Liver (tissue), 9 donors: Measurements from ENCODE around the gene IQCK. TPM values are rescaled to one million over a fixed set of nuclear protein-coding genes. Genes with fewer than 3 reads are reported as not detected.

Experiments
- DNase-seq: peaks from one replicate; pipeline ENCODE4 v3.0.0-alpha.2; 2017; ENCODE audit warnings: low spot score
- H3K27ac ChIP-seq, 2 donors: one replicate each; pipeline ENCODE4 v1.7.0; 2013; ENCODE audit warnings: inconsistent platforms in 2 of 2, low read length in 2 of 2, control low read depth in 1 of 2, low read depth in 1 of 2, mild to moderate bottlenecking in 1 of 2
- H3K27me3 ChIP-seq, 4 donors: one replicate each; pipeline versions ENCODE4 v1.6.1 to v1.7.0; 2013; ENCODE audit warnings: low read length in 3 of 4, inconsistent platforms in 1 of 4, mild to moderate bottlenecking in 1 of 4, moderate library complexity in 1 of 4; ENCODE audit not compliant: control insufficient read depth in 4 of 4, insufficient read depth in 4 of 4
- H3K36me3 ChIP-seq, 4 donors: one replicate each; pipeline versions ENCODE4 v1.6.1 to v1.7.0; 2013; ENCODE audit warnings: low read length in 3 of 4, mild to moderate bottlenecking in 3 of 4, low read depth in 1 of 4, moderate library complexity in 1 of 4; ENCODE audit not compliant: control insufficient read depth in 4 of 4, insufficient read depth in 3 of 4
- H3K4me1 ChIP-seq, 4 donors: one replicate each; pipeline versions ENCODE4 v1.6.1 to v1.7.0; 2013; ENCODE audit warnings: low read length in 3 of 4, mild to moderate bottlenecking in 3 of 4, moderate library complexity in 1 of 4; ENCODE audit not compliant: control insufficient read depth in 4 of 4, insufficient read depth in 4 of 4
- H3K4me3 ChIP-seq, 3 donors: one replicate each; pipeline versions ENCODE4 v1.6.1 to v1.7.0; 2013; ENCODE audit warnings: low read length in 3 of 3, control low read depth in 1 of 3, low read depth in 1 of 3, mild to moderate bottlenecking in 1 of 3
- H3K9ac ChIP-seq, 2 donors: one replicate each; pipeline ENCODE4 v1.7.0; 2013; ENCODE audit warnings: low read length in 2 of 2, mild to moderate bottlenecking in 2 of 2, moderate library complexity in 2 of 2, control low read depth in 1 of 2, low read depth in 1 of 2
- H3K9me3 ChIP-seq, 4 donors: one replicate each; pipeline versions ENCODE4 v1.6.1 to v1.7.0; 2013; ENCODE audit warnings: low read length in 3 of 4; ENCODE audit not compliant: control insufficient read depth in 4 of 4
- ATF3 ChIP-seq: IDR thresholded peaks from 2 replicates; pipeline ENCODE4 v1.6.1; 2016; ENCODE audit warnings: antibody characterized with exemption
- FOXA2 ChIP-seq: IDR thresholded peaks from 2 replicates; pipeline ENCODE4 v1.6.1; 2016; ENCODE audit warnings: antibody characterized with exemption
- GABPA ChIP-seq, 2 donors: IDR thresholded peaks in 1 of 2; conservative IDR thresholded peaks in 1 of 2; 2 replicates each; pipeline ENCODE4 v1.6.1; 2016; ENCODE audit warnings: antibody characterized with exemption in 2 of 2, mild to moderate bottlenecking in 1 of 2, moderate library complexity in 1 of 2
- HNF4G ChIP-seq: IDR thresholded peaks from 2 replicates; pipeline ENCODE4 v1.6.1; 2016; ENCODE audit warnings: antibody characterized with exemption
- REST ChIP-seq: IDR thresholded peaks from 2 replicates; pipeline ENCODE4 v1.6.1; 2016; ENCODE audit warnings: antibody characterized with exemption, mild to moderate bottlenecking
- RXRA ChIP-seq, 2 donors: IDR thresholded peaks; 2 replicates each; pipeline ENCODE4 v1.6.1; 2017 to 2018; ENCODE audit warnings: antibody characterized with exemption in 2 of 2, mild to moderate bottlenecking in 1 of 2
- SP1 ChIP-seq: IDR thresholded peaks from 2 replicates; pipeline ENCODE4 v1.6.1; 2018; ENCODE audit warnings: antibody characterized with exemption, mild to moderate bottlenecking
- ZBTB33 ChIP-seq: IDR thresholded peaks from 2 replicates; pipeline ENCODE4 v1.6.1; 2016; ENCODE audit warnings: antibody characterized with exemption
- WGBS: extraction: QIAGEN DNeasy Blood & Tissue Kit; methylation state at CpG from one replicate; pipeline ENCODE4 v1.1.7; 2013; 5-methylcytosine and 5-hydroxymethylcytosine counted together
- polyA plus RNA-seq, 2 donors: library from polyadenylated mRNA; stranded (reverse) in 1 of 2; unstranded in 1 of 2; fragments of 200-250 nt in 1 of 2; fragments of >200 nt in 1 of 2; fragmentation: Nextera tagmentation in 1 of 2; extraction: Ambion mirVana in 1 of 2; gene quantifications; one replicate each; pipeline versions ENCODE4 v1.2.1 to v1.2.3, GENCODE V29; 2013 to 2015
- total RNA-seq, 2 donors: library from RNA; depleted of rRNA; stranded (reverse); fragments of >200 nt; gene quantifications; one replicate each; pipeline ENCODE4 v1.2.3, GENCODE V29; 2014
- TF ChIP-seq, protein P1 (sequence below): fragments of 150-350 bp; IDR thresholded peaks from 2 replicates; pipeline ENCODE4 v1.5.1; 2017; ENCODE audit warnings: improper control_type of control experiment, low read depth, low read length; ENCODE audit not compliant: missing input control
- donor health status: healthy.
- donor health status: healthy.
- donor health status: healthy.
- donor health status: healthy.
- donor health status: healthy.

The IQCK gene
- total and polyA plus RNA-seq, 4 donors: 2.1 to 4.4 (median 2.9) TPM

DNA sequence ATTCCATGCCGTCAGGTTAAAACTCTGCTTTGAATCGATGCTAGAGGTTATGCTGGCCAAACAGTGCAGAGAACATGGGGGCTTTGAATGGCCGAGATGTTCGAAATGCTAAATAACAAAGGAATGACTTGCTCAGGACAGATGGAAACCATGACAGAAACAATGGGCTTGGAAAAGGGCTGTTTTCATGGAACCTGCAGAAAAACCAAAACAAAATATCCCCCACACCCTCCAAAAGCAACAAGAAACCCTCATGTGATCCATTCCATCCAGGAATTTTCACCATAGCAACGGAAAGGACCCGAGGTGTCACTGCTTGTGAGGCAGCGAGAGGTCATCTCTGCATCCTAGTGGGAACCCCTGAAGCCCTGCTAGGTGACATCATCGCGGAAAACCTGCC is 141.1 kb downstream of the IQCK start:
- Histone ChIP-seq H3K27me3 (no peaks in the 10 kb centered on the region), H3K9me3 (no peaks in the 10 kb centered on the region), H3K9ac (no peak overlapping the region), H3K4me1 (no peaks in the 10 kb centered on the region), H3K27ac (no peak overlapping the region), H3K4me3 (no peak overlapping the region), H3K36me3 (no peaks in the 10 kb centered on the region)
- DNase-seq: no peak
- 92% methylated on average over 9 of the region's 9 CpGs for WGBS
- TF ChIP-seq, protein P1, sequence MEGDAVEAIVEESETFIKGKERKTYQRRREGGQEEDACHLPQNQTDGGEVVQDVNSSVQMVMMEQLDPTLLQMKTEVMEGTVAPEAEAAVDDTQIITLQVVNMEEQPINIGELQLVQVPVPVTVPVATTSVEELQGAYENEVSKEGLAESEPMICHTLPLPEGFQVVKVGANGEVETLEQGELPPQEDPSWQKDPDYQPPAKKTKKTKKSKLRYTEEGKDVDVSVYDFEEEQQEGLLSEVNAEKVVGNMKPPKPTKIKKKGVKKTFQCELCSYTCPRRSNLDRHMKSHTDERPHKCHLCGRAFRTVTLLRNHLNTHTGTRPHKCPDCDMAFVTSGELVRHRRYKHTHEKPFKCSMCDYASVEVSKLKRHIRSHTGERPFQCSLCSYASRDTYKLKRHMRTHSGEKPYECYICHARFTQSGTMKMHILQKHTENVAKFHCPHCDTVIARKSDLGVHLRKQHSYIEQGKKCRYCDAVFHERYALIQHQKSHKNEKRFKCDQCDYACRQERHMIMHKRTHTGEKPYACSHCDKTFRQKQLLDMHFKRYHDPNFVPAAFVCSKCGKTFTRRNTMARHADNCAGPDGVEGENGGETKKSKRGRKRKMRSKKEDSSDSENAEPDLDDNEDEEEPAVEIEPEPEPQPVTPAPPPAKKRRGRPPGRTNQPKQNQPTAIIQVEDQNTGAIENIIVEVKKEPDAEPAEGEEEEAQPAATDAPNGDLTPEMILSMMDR: no peak
- TF ChIP-seq REST: no peak
- TF ChIP-seq SP1: no peak

- Histone ChIP-seq H3K9ac (no peak overlapping the region), H3K4me1 (no peaks in the 10 kb centered on the region), H3K4me3 (no peak overlapping the region), H3K36me3 (no peaks in the 10 kb centered on the region), H3K27me3 (no peaks in the 10 kb centered on the region), H3K9me3 (no peaks in the 10 kb centered on the region), H3K27ac (no peak overlapping the region)
- TF ChIP-seq GABPA (IDR thresholded peaks at IDR 0.05 in 1 of 2, conservative IDR thresholded peaks at IDR 0.05 in 1 of 2) (no peak), FOXA2 (no peak), SP1 (no peak), ATF3 (no peak), RXRA (IDR thresholded peaks at IDR 0.05) (no peak), ZBTB33 (no peak), HNF4G (no peak)
- DNase-seq: no peak
- 92% methylated on average over 4 of the region's 4 CpGs for WGBS
These were observed 141.5 kb downstream of the IQCK start for GRCh38 chr16:19859603-19860002.
